PFSK-1 (cell line): ENCODE results near the gene PDE3B.

ENCODE experiments used
- FOXP2 ChIP-seq: optimal IDR thresholded peaks from 2 replicates; pipeline ENCODE3; 2011; ENCODE audit warnings: borderline replicate concordance, control low read depth, inconsistent platforms; ENCODE audit not compliant: insufficient read depth; ENCODE audit errors: extremely low read length, extremely low read depth
- POLR2AphosphoS5 ChIP-seq: IDR thresholded peaks from 2 replicates; pipeline ENCODE4 v1.6.1; 2012; ENCODE audit warnings: low read depth, mild to moderate bottlenecking, control low read depth, low read length, moderate library complexity
- SIN3A ChIP-seq: IDR thresholded peaks from 2 replicates; pipeline ENCODE4 v1.6.1; 2012; ENCODE audit warnings: mild to moderate bottlenecking, low read length, moderate library complexity, borderline replicate concordance; ENCODE audit not compliant: insufficient read depth
- TAF1 ChIP-seq: IDR thresholded peaks from 2 replicates; pipeline ENCODE4 v1.6.1; 2012; ENCODE audit warnings: low read length, control low read depth, borderline replicate concordance; ENCODE audit not compliant: insufficient read depth
- TF ChIP-seq, protein P1 (sequence below), 2 experiments: IDR thresholded peaks; 2 replicates each; pipeline versions ENCODE4 v1.6.1 to v1.8.0; 2011 to 2012; ENCODE audit warnings: low read depth in 2 of 2, low read length in 2 of 2, control low read depth in 1 of 2, inconsistent platforms in 1 of 2, mild to moderate bottlenecking in 1 of 2, moderate library complexity in 1 of 2; ENCODE audit not compliant: insufficient read depth in 1 of 2

Gene PDE3B

DNA sequence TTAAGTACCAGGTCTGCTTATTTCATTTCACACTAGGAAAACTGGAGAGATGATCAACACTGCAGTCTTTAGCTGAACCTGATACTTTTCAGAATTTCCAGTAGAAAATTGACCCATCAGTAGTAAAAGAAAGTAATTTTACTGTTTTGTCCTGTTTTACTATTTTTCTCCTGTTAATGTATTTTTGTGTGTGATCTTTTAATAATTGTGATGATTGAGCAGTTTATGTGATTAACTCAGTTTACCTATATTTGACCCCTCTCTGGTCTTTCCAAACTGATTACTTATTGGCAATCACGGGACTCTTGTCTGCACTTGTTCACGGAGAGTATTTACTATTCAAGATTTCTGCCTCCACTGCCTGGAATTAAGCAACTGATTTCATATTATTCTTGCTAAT, 249.0 kb downstream of the PDE3B start:
- TF ChIP-seq, protein P1, sequence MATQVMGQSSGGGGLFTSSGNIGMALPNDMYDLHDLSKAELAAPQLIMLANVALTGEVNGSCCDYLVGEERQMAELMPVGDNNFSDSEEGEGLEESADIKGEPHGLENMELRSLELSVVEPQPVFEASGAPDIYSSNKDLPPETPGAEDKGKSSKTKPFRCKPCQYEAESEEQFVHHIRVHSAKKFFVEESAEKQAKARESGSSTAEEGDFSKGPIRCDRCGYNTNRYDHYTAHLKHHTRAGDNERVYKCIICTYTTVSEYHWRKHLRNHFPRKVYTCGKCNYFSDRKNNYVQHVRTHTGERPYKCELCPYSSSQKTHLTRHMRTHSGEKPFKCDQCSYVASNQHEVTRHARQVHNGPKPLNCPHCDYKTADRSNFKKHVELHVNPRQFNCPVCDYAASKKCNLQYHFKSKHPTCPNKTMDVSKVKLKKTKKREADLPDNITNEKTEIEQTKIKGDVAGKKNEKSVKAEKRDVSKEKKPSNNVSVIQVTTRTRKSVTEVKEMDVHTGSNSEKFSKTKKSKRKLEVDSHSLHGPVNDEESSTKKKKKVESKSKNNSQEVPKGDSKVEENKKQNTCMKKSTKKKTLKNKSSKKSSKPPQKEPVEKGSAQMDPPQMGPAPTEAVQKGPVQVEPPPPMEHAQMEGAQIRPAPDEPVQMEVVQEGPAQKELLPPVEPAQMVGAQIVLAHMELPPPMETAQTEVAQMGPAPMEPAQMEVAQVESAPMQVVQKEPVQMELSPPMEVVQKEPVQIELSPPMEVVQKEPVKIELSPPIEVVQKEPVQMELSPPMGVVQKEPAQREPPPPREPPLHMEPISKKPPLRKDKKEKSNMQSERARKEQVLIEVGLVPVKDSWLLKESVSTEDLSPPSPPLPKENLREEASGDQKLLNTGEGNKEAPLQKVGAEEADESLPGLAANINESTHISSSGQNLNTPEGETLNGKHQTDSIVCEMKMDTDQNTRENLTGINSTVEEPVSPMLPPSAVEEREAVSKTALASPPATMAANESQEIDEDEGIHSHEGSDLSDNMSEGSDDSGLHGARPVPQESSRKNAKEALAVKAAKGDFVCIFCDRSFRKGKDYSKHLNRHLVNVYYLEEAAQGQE (IDR thresholded peaks at IDR 0.05; ENCODE audit: insufficient read depth in 1 of 2, low read depth in 2 of 2, low read length in 2 of 2) = no peak
- TF ChIP-seq POLR2AphosphoS5 = no peak
- TF ChIP-seq SIN3A = no peak
- no peak for TF ChIP-seq TAF1
- TF ChIP-seq FOXP2 = no peak

DNA sequence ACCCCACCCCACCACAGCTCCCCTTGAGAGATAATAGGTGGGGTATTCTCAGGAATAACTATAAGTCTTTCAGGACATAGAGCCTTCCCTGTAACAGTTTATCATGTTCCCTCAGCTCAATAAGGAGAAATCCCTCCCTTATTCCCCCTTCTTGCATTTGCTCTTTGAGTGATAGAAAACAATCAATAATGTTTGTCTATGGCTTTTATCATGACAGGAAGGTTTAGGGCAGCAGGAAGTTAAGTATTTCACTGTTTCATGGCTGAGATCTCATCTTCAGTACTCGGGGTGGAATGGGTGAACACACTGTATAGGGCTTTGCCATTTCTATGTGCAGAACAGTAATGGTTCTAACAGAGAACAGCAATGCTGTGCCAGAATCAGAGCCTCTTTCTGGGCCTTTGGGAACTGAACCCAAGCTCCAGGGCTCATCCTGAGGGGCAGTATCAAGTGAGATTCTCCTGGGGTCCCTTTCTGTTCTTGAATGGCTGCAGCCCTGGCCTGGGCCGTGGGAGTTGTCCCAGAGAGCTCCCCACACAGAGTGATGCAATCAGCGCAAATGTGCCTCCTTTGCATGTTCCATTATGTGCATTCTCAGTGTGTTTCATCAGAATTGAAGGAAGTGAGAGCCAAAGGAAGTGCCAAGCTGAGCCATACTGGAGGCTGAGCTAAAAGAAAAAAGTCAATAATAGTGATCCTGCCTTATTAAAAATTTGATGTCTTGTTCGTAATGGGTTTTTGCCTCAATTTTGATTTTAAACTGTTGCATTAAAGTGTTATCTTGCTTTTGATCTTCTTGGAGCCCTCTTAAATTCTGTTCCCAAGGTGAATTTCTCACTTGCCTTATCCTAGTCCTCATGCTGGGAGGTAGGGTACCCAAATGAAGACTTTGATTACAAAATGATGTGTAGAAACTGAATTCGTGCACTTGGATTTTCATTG, 251.3 kb downstream of the PDE3B start:
- no peak for TF ChIP-seq POLR2AphosphoS5
- TF ChIP-seq TAF1 = no peak
- no peak for TF ChIP-seq SIN3A
- peak; percentile 30 for TF ChIP-seq FOXP2
- TF ChIP-seq, protein P1 (IDR thresholded peaks at IDR 0.05; ENCODE audit: insufficient read depth in 1 of 2, low read depth in 2 of 2, low read length in 2 of 2) = no peak

DNA sequence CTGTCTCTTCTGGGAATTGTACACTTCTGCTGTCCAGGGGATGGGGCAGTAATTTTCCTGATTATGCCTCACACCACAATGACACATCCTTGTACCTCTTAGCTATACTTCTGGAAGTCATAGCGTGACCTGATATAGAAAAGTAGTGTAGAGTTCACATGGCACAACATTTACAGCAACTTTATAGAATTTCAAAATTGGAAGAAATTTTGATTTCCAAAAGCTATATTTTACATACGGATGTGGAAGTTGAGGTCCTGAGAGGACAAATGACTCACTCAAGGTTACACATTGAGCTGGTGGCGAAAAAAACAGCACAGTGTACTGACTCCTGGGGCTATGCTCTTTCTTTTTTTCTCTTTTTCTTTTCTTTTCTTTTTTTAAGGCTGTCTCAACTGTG, 254.8 kb downstream of the PDE3B start:
- no peak for TF ChIP-seq POLR2AphosphoS5
- TF ChIP-seq, protein P1 (IDR thresholded peaks at IDR 0.05; ENCODE audit: insufficient read depth in 1 of 2, low read depth in 2 of 2, low read length in 2 of 2) = no peak
- TF ChIP-seq SIN3A = no peak
- TF ChIP-seq TAF1 = no peak
- TF ChIP-seq FOXP2 = no peak

DNA sequence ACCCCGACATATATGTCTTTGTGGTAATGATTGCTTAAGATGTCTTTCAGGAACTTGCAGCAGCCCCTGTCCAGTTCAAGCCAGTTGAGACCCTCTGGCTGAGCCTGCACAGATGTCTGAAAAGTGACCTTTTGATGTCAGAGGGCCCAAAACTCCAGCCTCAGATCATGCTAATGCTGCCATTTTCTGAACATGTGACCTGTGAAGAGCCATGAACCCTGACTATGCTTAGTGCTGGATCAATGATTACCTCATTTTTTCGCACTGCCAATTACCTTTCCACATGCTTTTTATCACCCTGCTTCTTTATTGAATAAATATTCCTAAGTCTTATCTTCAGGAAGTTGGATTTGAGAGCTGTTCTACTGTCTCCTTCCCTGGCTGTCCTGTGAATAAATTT, 255.3 kb downstream of the PDE3B start:
- TF ChIP-seq POLR2AphosphoS5 (no peak), SIN3A (no peak), TAF1 (no peak), FOXP2 (no peak)
- TF ChIP-seq, protein P1 (IDR thresholded peaks at IDR 0.05; ENCODE audit: insufficient read depth in 1 of 2, low read depth in 2 of 2, low read length in 2 of 2) = no peak
